K562 (cell line): Measurements from ENCODE around the gene SLC2A13. TPM values are rescaled to one million over a fixed set of nuclear protein-coding genes. Genes with fewer than 3 reads are reported as not detected.
A peak's percentile ranks its signal among the peaks of the same experiment; 100 is the strongest.

Experiments
- ATAC-seq: fragments of 200-7000 bp; cut with Tn5 transposase; 3 replicates; pipeline ENCODE4 v1.9.1; 2020; ENCODE audit warnings: moderate library complexity
- BruUV-seq: library from RNA; stranded (reverse); fragments of 400-500 nt; replicated peaks from 2 replicates; lab custom pipeline; 2021; lab: Mats Ljungman, UMichigan
- CTCF ChIA-PET: fragments of 300-600 bp; formaldehyde crosslinking; extraction: SDS; loops from one replicate; lab custom pipeline; 2021; ENCODE audit warnings: low intra/inter-chr PET ratio; lab: Yijun Ruan, JAX
- POLR2A ChIA-PET: fragments of 300-600, 350-650 bp; sonication (Branson Sonifier 250); formaldehyde crosslinking; extraction: SDS; loops from one replicate; lab custom pipeline; 2021; ENCODE audit warnings: antibody characterized with exemption, inconsistent platforms; lab: Yijun Ruan, JAX
- DNase-seq, 4 experiments: peaks; one replicate each; pipeline versions ENCODE4 v3.0.0 to v3.0.0-alpha.2; 2011 to 2018; ENCODE audit warnings: low spot score in 3 of 4, mixed read lengths in 3 of 4; ENCODE audit errors: extremely low read depth in 1 of 4
- FAIRE-seq: peaks from 2 replicates; lab custom pipeline; 2011; peaks lifted over from hg19 to GRCh38; lab: Jason Lieb, UNC
- H2AFZ ChIP-seq: 2 replicates; pipeline ENCODE4 v1.6.0; 2011; ENCODE audit warnings: low read depth, low read length, control low read depth, inconsistent platforms
- H3K27ac ChIP-seq: fragments of 200-600 bp; 3 replicates; pipeline ENCODE4 v1.8.0; 2011; ENCODE audit warnings: low read depth, mild to moderate bottlenecking, control low read depth, inconsistent platforms, low read length, moderate library complexity, mixed read lengths; ENCODE audit errors: extremely low read depth
- H3K27me3 ChIP-seq, 2 experiments: fragments of 300-600 bp in 1 of 2; 2 replicates in 1 of 2; 3 replicates in 1 of 2; pipeline versions ENCODE4 v1.6.0 to v1.8.0; 2011; ENCODE audit warnings: inconsistent platforms in 2 of 2, low read length in 2 of 2, mild to moderate bottlenecking in 1 of 2, mixed read lengths in 1 of 2, moderate library complexity in 1 of 2; ENCODE audit not compliant: control insufficient read depth in 2 of 2, insufficient read depth in 2 of 2
- H3K36me3 ChIP-seq: fragments of 300-600 bp; 3 replicates; pipeline ENCODE4 v1.8.0; 2011; ENCODE audit warnings: mild to moderate bottlenecking, low read length, inconsistent platforms; ENCODE audit not compliant: control insufficient read depth, insufficient read depth
- H3K4me1 ChIP-seq, 2 experiments: fragments of 200-600 bp in 1 of 2; replicated peaks in 1 of 2; 2 replicates in 1 of 2; 3 replicates in 1 of 2; pipeline versions ENCODE4 v1.5.1 to v1.8.0; 2011; ENCODE audit warnings: inconsistent platforms in 2 of 2, low read length in 2 of 2, mild to moderate bottlenecking in 1 of 2, mixed read lengths in 1 of 2, moderate library complexity in 1 of 2; ENCODE audit not compliant: control insufficient read depth in 2 of 2, insufficient read depth in 2 of 2
- H3K4me2 ChIP-seq: 2 replicates; pipeline ENCODE4 v1.6.1; 2011; ENCODE audit warnings: low read length, control low read depth, inconsistent platforms, mixed read lengths; ENCODE audit not compliant: insufficient read depth
- H3K4me3 ChIP-seq: fragments of 200-600 bp; sonication (generic), shearing (Covaris generic); 2 replicates; pipeline ENCODE4 v1.5.1; 2016; ENCODE audit warnings: control low read depth, inconsistent platforms
- H3K79me2 ChIP-seq: fragments of 200-600 bp; 3 replicates; pipeline ENCODE4 v1.8.0; 2011; ENCODE audit warnings: low read length, inconsistent platforms; ENCODE audit not compliant: control insufficient read depth, insufficient read depth
- H3K9ac ChIP-seq, 2 experiments: 2 replicates each; pipeline versions ENCODE4 v1.6.0 to v1.6.1; 2011; ENCODE audit warnings: low read depth in 2 of 2, low read length in 2 of 2, control low read depth in 1 of 2, inconsistent platforms in 1 of 2, mild to moderate bottlenecking in 1 of 2, mixed read lengths in 1 of 2; ENCODE audit not compliant: insufficient read depth in 1 of 2
- H3K9me1 ChIP-seq: one replicate; pipeline ENCODE4 v1.6.0; 2011; ENCODE audit warnings: inconsistent platforms, mild to moderate bottlenecking, low read length, moderate library complexity; ENCODE audit not compliant: control insufficient read depth, insufficient read depth
- H3K9me3 ChIP-seq: replicated peaks from 2 replicates; pipeline ENCODE4 v1.5.1; 2011; ENCODE audit warnings: low read depth, low read length, inconsistent platforms; ENCODE audit not compliant: control insufficient read depth, insufficient read depth
- H4K20me1 ChIP-seq: replicated peaks from 2 replicates; pipeline ENCODE4 v1.6.1; 2011; ENCODE audit warnings: low read length, inconsistent platforms, mixed read lengths; ENCODE audit not compliant: control insufficient read depth, insufficient read depth
- BMI1 ChIP-seq: fragments of 150-350 bp; IDR thresholded peaks from 2 replicates; pipeline ENCODE4 v1.6.1; 2014; ENCODE audit warnings: low read length
- CBFA2T2 ChIP-seq: fragments of 450-650 bp; conservative IDR thresholded peaks from 2 replicates; pipeline ENCODE4 v1.6.1; 2017; ENCODE audit warnings: mild to moderate bottlenecking
- MAFG ChIP-seq: fragments of 450-650 bp; conservative IDR thresholded peaks from 2 replicates; pipeline ENCODE4 v1.6.1; 2016; ENCODE audit warnings: missing genetic modification characterization, missing compliant biosample characterization
- MTF1 ChIP-seq: fragments of 250-450 bp; sonication (Bioruptor Pico); IDR thresholded peaks from 2 replicates; pipeline ENCODE4 v1.9.0; 2021; ENCODE audit warnings: moderate library complexity, mild to moderate bottlenecking, inconsistent platforms, borderline replicate concordance
- PHB2 ChIP-seq: fragments of 450-650 bp; IDR thresholded peaks from 2 replicates; pipeline ENCODE4 v1.6.1; 2017; ENCODE audit warnings: low read depth
- SMARCA5 ChIP-seq: fragments of 450-650 bp; IDR thresholded peaks from 2 replicates; pipeline ENCODE4 v1.6.1; 2016
- TCF7 ChIP-seq: sonication (generic); IDR thresholded peaks from 2 replicates; pipeline ENCODE4 v1.6.1; 2016; ENCODE audit warnings: antibody characterized with exemption, borderline replicate concordance
- U2AF1 ChIP-seq: fragments of 200-400 bp; formaldehyde crosslinking; optimal IDR thresholded peaks from 2 replicates; pipeline ENCODE3; 2017; ENCODE audit warnings: mild to moderate bottlenecking, low read depth, low read length, moderate library complexity
- YBX1 ChIP-seq: fragments of 450-650 bp; IDR thresholded peaks from 2 replicates; pipeline ENCODE4 v1.7.1; 2016; ENCODE audit warnings: mild to moderate bottlenecking
- ZNF253 ChIP-seq: fragments of 250-450 bp; sonication (Bioruptor Pico); conservative IDR thresholded peaks from 2 replicates; pipeline ENCODE4 v1.6.1; 2021; ENCODE audit warnings: mild to moderate bottlenecking
- ZNF444 ChIP-seq: fragments of 250-450 bp; sonication (Bioruptor Pico); IDR thresholded peaks from 2 replicates; pipeline ENCODE4 v1.4.0; 2020; ENCODE audit warnings: mild to moderate bottlenecking, moderate library complexity
- ZNF655 ChIP-seq: fragments of 250-450 bp; sonication (Bioruptor Pico); IDR thresholded peaks from 2 replicates; pipeline ENCODE4 v1.5.0; 2021
- WGBS: fragments of 100-300 bp; shearing (Covaris generic); methylation state at CpG from one replicate; pipeline ENCODE4 v1.1.6; 2016; ENCODE audit warnings: low coverage, mixed read lengths; ENCODE audit not compliant: insufficient coverage; ENCODE audit errors: missing lambda C conversion rate; 5-methylcytosine and 5-hydroxymethylcytosine counted together
- in situ Hi-C: fragments of 300-500 bp; cut with MboI; formaldehyde crosslinking; loops from 4 replicates; pipeline ENCODE4 v1.15.0; 2018; ENCODE audit warnings: inconsistent platforms, mixed read lengths
- intact Hi-C: fragments of 100-400 bp; cut with micrococcal nuclease; formaldehyde crosslinking; loops from 2 replicates; pipeline ENCODE4 v1.14.2; 2022
- polyA plus RNA-seq, 8 experiments: library from polyadenylated mRNA; depleted of rRNA in 4 of 8; stranded (reverse) in 5 of 8; unstranded in 3 of 8; fragments of >200 nt; fragmentation: Nextera tagmentation in 2 of 8; fragmentation: Illumina TruSeq in 1 of 8; extraction: Ambion mirVana in 2 of 8; extraction: Trizol in 1 of 8; gene quantifications; 2 replicates each; pipeline versions ENCODE4 v1.2.1 to v1.2.3, GENCODE V29; 2011 to 2014; ENCODE audit warnings: inconsistent platforms in 1 of 8, missing spikeins in 1 of 8
- total RNA-seq, 7 experiments: library from RNA; depleted of rRNA in 6 of 7; stranded (reverse); fragments of >200 nt in 6 of 7; fragmentation: Illumina TruSeq in 2 of 7; extraction: Trizol in 2 of 7; gene quantifications; 2 replicates each; pipeline versions ENCODE4 v1.2.1 to v1.2.3, GENCODE V29; 2011 to 2021; ENCODE audit warnings: low replicate concordance in 1 of 7
- TF ChIP-seq, protein P1 (sequence below): IDR thresholded peaks from 2 replicates; pipeline ENCODE4 v1.6.1; 2012; ENCODE audit warnings: low read depth, low read length, improper control_type of control experiment, borderline replicate concordance
- TF ChIP-seq, protein P2 (sequence below): fragments of 450-650 bp; formaldehyde crosslinking; conservative IDR thresholded peaks from 2 replicates; pipeline ENCODE4 v1.4.0; 2022; ENCODE audit warnings: mild to moderate bottlenecking, missing genetic modification characterization

Gene SLC2A13
- total and polyA plus RNA-seq, 9 of the 15 experiments (the other 6 are each of a cell fraction or from before 2014, with no cell fraction given): 1.7 to 12.4 (median 9.0) TPM

DNA sequence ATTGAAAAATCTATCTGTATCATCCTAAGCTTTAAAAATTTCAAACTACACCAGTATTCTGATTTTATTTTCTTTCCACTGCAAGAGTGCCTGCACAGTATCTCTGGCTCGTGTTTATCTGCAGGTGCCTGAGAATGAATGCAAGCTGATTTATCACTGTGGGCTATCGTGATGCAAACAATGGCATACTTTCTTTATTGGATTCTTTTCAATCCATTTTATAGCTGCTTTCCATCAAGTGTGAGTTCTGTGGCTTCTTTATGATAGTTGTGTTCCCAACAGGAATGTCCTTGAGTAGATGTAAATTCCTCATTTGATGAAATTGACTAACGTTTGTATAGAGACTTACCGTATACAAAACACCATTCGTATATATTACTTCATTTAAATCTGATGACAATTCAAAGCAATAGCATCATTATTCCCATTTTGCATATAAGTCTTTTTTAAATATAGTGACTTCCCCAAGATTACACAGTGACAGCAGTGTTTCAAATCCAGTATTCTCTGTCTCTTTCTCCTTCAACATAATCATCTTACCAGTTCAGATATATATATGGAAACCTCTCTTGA is 326.0 kb downstream of the SLC2A13 start:
- intact Hi-C loops (no loop called here), in situ Hi-C loops (no loop called here)
- FAIRE-seq: no peak
- no peak overlapping the region for H3K4me2 ChIP-seq
- CTCF ChIA-PET: no interaction called here
- H3K36me3 ChIP-seq: no peaks in the 10 kb centered on the region
- DNase-seq: no peak
- no peaks in the 10 kb centered on the region for H4K20me1 ChIP-seq
- no peak overlapping the region for H3K4me3 ChIP-seq
- H3K79me2 ChIP-seq: no peaks in the 10 kb centered on the region
- no peaks in the 10 kb centered on the region for H3K9me1 ChIP-seq
- no peak overlapping the region for H2AFZ ChIP-seq
- POLR2A ChIA-PET: no interaction called here
- no TSS peak for BruUV-seq
- no peak overlapping the region for H3K27ac ChIP-seq
- H3K9ac ChIP-seq: no peak overlapping the region
- WGBS: 37% methylated on average over 5 of the region's 5 CpGs
- TF ChIP-seq PHB2 (no peak), TCF7 (no peak), YBX1 (no peak)
- H3K9me3 ChIP-seq: no peaks in the 10 kb centered on the region
- no peak for ATAC-seq
- H3K27me3 ChIP-seq: no peaks in the 10 kb centered on the region
- no peaks in the 10 kb centered on the region for H3K4me1 ChIP-seq

GRCh38 chr12:39777465-39777864 is 328.4 kb downstream of the SLC2A13 start:
- H3K27me3 ChIP-seq: no peaks in the 10 kb centered on the region
- no peaks in the 10 kb centered on the region for H3K9me3 ChIP-seq
- WGBS: 32% methylated on average over 11 of the region's 11 CpGs
- H2AFZ ChIP-seq: no peak overlapping the region
- ATAC-seq (no peak), FAIRE-seq (no peak), DNase-seq (no peak)
- H4K20me1 ChIP-seq: no peaks in the 10 kb centered on the region
- H3K36me3 ChIP-seq: no peaks in the 10 kb centered on the region
- H3K27ac ChIP-seq: no peak overlapping the region
- H3K79me2 ChIP-seq: no peaks in the 10 kb centered on the region
- H3K9me1 ChIP-seq: no peaks in the 10 kb centered on the region
- peak overlapping the region in 1 of 2 experiments; percentile 56; a peak in 1 of 4 replicates for H3K9ac ChIP-seq
- no peak overlapping the region for H3K4me3 ChIP-seq
- no TSS peak for BruUV-seq
- intact Hi-C loops (no loop called here), in situ Hi-C loops (no loop called here)
- H3K4me1 ChIP-seq: no peaks in the 10 kb centered on the region
- CTCF ChIA-PET: no interaction called here
- POLR2A ChIA-PET: no interaction called here
- H3K4me2 ChIP-seq: no peak overlapping the region
- no peak for TF ChIP-seq MTF1 (CRISPR knock-in tag)
- TF ChIP-seq BMI1: no peak
- no peak for TF ChIP-seq CBFA2T2
- TF ChIP-seq MAFG (tag): no peak
- TF ChIP-seq ZNF655 (CRISPR knock-in tag): no peak
- TF ChIP-seq ZNF444 (CRISPR knock-in tag): no peak
- TF ChIP-seq U2AF1: no peak
- TF ChIP-seq, protein P1, sequence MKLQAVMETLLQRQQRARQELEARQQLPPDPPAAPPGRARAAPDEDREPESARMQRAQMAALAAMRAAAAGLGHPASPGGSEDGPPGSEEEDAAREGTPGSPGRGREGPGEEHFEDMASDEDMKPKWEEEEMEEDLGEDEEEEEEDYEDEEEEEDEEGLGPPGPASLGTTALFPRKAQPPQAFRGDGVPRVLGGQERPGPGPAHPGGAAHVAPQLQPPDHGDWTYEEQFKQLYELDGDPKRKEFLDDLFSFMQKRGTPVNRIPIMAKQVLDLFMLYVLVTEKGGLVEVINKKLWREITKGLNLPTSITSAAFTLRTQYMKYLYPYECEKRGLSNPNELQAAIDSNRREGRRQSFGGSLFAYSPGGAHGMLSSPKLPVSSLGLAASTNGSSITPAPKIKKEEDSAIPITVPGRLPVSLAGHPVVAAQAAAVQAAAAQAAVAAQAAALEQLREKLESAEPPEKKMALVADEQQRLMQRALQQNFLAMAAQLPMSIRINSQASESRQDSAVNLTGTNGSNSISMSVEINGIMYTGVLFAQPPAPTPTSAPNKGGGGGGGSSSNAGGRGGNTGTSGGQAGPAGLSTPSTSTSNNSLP: no peak
- TF ChIP-seq SMARCA5: no peak
- TF ChIP-seq ZNF253 (CRISPR knock-in tag): no peak
- TF ChIP-seq, protein P2, sequence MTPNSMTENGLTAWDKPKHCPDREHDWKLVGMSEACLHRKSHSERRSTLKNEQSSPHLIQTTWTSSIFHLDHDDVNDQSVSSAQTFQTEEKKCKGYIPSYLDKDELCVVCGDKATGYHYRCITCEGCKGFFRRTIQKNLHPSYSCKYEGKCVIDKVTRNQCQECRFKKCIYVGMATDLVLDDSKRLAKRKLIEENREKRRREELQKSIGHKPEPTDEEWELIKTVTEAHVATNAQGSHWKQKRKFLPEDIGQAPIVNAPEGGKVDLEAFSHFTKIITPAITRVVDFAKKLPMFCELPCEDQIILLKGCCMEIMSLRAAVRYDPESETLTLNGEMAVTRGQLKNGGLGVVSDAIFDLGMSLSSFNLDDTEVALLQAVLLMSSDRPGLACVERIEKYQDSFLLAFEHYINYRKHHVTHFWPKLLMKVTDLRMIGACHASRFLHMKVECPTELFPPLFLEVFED (CRISPR knock-in tag): no peak
